Stimulated activated CD4-positive, alpha-beta T cell treated with anti-CD3 and anti-CD28 coated beads, Interleukin-12 subunit alpha, Interleukin-12 subunit beta, amount 100 ng/mL, for 48 hours (primary cell): Measurements from ENCODE around the gene GARIN1A.

Source experiments
- DNase-seq, 3 donors: peaks; one replicate each; pipeline ENCODE4 v3.0.0-alpha.2; 2020; ENCODE audit warnings: low read depth in 2 of 3, low spot score in 1 of 3

Gene GARIN1A

GRCh38 chr7:128714701-128715495, 42.8 kb downstream of the GARIN1A start:
- DNase-seq: no peak

DNA sequence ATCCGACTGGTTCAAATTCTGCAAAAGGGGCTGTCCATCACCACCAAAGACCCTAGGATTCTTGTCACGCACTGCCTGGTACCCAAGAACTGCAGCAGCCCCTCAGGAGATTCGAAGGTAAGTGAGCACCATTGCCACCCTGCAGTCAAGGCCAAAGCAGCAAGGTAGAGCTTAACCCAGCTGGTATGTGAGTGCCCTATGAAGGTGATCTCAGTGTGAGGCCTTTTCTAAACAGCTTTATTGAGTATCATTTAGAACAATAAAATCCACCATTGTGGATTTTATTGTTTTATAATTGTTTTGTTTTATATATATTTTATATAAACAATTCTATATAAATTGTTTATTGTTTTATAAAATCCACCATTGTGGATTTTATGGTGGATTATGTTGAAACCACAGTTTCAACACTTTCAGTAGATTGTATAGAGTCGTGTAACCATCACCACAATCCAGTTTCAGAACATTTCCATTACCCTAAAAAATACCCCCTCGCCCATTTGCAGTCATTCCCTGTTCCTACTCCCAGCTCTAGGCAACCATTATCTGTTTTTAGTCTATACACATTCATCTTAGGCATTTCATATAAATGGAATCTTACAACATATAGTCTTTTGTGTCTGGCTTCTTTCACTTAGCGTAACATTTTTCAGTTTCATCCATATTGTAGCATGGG, 47.0 kb downstream of the GARIN1A start:
- no peak for DNase-seq

- no peak for DNase-seq
These were observed 49.3 kb downstream of the GARIN1A start for GRCh38 chr7:128721376-128721775.
